IMR-90 (cell line): Measurements from ENCODE around the gene MGAT5B. TPM values are rescaled to one million over a fixed set of nuclear protein-coding genes. Genes with fewer than 3 reads are reported as not detected.

Experiments used
- ATAC-seq: fragments of 200-7000 bp; cut with Tn5 transposase; 2 replicates; pipeline ENCODE4 v1.9.1; 2020; ENCODE audit warnings: low read depth, mild to moderate bottlenecking, moderate library complexity
- BruUV-seq: library from RNA; stranded (reverse); fragments of 400-500 nt; replicated peaks from 2 replicates; lab custom pipeline; 2021; lab: Mats Ljungman, UMichigan
- CTCF ChIA-PET: fragments of 300-600 bp; formaldehyde crosslinking; extraction: SDS; loops from one replicate; lab custom pipeline; 2021; ENCODE audit warnings: antibody characterized with exemption; lab: Yijun Ruan, JAX
- POLR2A ChIA-PET: fragments of 300-600 bp; sonication (Branson Sonifier 250); formaldehyde crosslinking; loops from one replicate; lab custom pipeline; 2022; ENCODE audit warnings: antibody characterized with exemption; ENCODE audit not compliant: unreplicated experiment; lab: Charles Lee
- DNase-seq: peaks from one replicate; pipeline ENCODE4 v3.0.0; 2013
- H2AFZ ChIP-seq: replicated peaks from 2 replicates; pipeline ENCODE3; 2013; ENCODE audit warnings: low read length, mild to moderate bottlenecking; ENCODE audit not compliant: poor library complexity
- H2AK5ac ChIP-seq: 2 replicates; pipeline ENCODE4 v1.6.1; 2013; ENCODE audit warnings: low read depth, low read length, inconsistent platforms
- H2AK9ac ChIP-seq: replicated peaks from 2 replicates; pipeline ENCODE3; 2013; ENCODE audit warnings: mild to moderate bottlenecking, low read depth, low read length, moderate library complexity; ENCODE audit not compliant: poor library complexity
- H2BK120ac ChIP-seq: 2 replicates; pipeline ENCODE4 v1.6.1; 2013; ENCODE audit warnings: low read depth, low read length, inconsistent platforms
- H2BK15ac ChIP-seq: 3 replicates; pipeline ENCODE4 v1.6.1; 2013; ENCODE audit warnings: low read depth, low read length, inconsistent platforms
- H2BK20ac ChIP-seq: 2 replicates; pipeline ENCODE4 v1.6.1; 2013; ENCODE audit warnings: low read depth, mild to moderate bottlenecking, inconsistent platforms, low read length, moderate library complexity
- H2BK5ac ChIP-seq: 2 replicates; pipeline ENCODE4 v1.6.1; 2013; ENCODE audit warnings: mild to moderate bottlenecking, low read depth, low read length, inconsistent platforms; ENCODE audit not compliant: poor library complexity, severe bottlenecking
- H3K14ac ChIP-seq: replicated peaks from 2 replicates; pipeline ENCODE4 v1.6.1; 2013; ENCODE audit warnings: low read depth, low read length, inconsistent platforms
- H3K18ac ChIP-seq: 2 replicates; pipeline ENCODE4 v1.6.1; 2013; ENCODE audit warnings: low read depth, low read length, control low read depth
- H3K23ac ChIP-seq: 2 replicates; pipeline ENCODE4 v1.6.1; 2013; ENCODE audit warnings: low read depth, low read length, inconsistent platforms
- H3K27ac ChIP-seq: 2 replicates; pipeline ENCODE4 v1.5.1; 2013; ENCODE audit warnings: mild to moderate bottlenecking, control low read depth, low read length; ENCODE audit not compliant: insufficient read depth
- H3K27me3 ChIP-seq: 2 replicates; pipeline ENCODE4 v1.6.1; 2013; ENCODE audit warnings: low read length; ENCODE audit not compliant: control insufficient read depth, insufficient read depth
- H3K36me3 ChIP-seq: 2 replicates; pipeline ENCODE4 v1.6.1; 2013; ENCODE audit warnings: low read length, mixed read lengths; ENCODE audit not compliant: control insufficient read depth, insufficient read depth
- H3K4ac ChIP-seq: 2 replicates; pipeline ENCODE4 v1.6.1; 2013; ENCODE audit warnings: low read depth, low read length, inconsistent platforms
- H3K4me1 ChIP-seq: 2 replicates; pipeline ENCODE4 v1.6.1; 2013; ENCODE audit warnings: low read length, mixed read lengths; ENCODE audit not compliant: control insufficient read depth, insufficient read depth
- H3K4me2 ChIP-seq: 2 replicates; pipeline ENCODE4 v1.6.1; 2013; ENCODE audit warnings: low read depth, mild to moderate bottlenecking, control low read depth, low read length, moderate library complexity
- H3K4me3 ChIP-seq: 2 replicates; pipeline ENCODE4 v1.5.1; 2013; ENCODE audit warnings: low read depth, mild to moderate bottlenecking, control low read depth, low read length, moderate library complexity; ENCODE audit not compliant: insufficient read depth
- H3K56ac ChIP-seq: 2 replicates; pipeline ENCODE4 v1.6.1; 2013; ENCODE audit warnings: low read length, inconsistent platforms; ENCODE audit not compliant: insufficient read depth; ENCODE audit errors: extremely low read depth
- H3K79me1 ChIP-seq, 2 experiments: 2 replicates each; pipeline ENCODE4 v1.6.1; 2013; ENCODE audit warnings: low read length in 2 of 2, inconsistent platforms in 1 of 2, low read depth in 1 of 2
- H3K9ac ChIP-seq: 2 replicates; pipeline ENCODE4 v1.6.1; 2013; ENCODE audit warnings: low read depth, low read length, control low read depth
- H3K9me1 ChIP-seq: 2 replicates; pipeline ENCODE4 v1.6.1; 2013; ENCODE audit warnings: low read length, inconsistent platforms; ENCODE audit not compliant: insufficient read depth
- H3K9me3 ChIP-seq: 2 replicates; pipeline ENCODE4 v1.6.1; 2013; ENCODE audit warnings: low read length; ENCODE audit not compliant: control insufficient read depth, insufficient read depth
- H4K20me1 ChIP-seq: 2 replicates; pipeline ENCODE4 v1.6.1; 2013; ENCODE audit warnings: low read length, inconsistent platforms; ENCODE audit not compliant: insufficient read depth
- H4K5ac ChIP-seq: 2 replicates; pipeline ENCODE4 v1.6.1; 2013; ENCODE audit warnings: mild to moderate bottlenecking, low read depth, low read length, control low read depth
- H4K8ac ChIP-seq, 2 experiments: 2 replicates each; pipeline ENCODE4 v1.6.1; 2013; ENCODE audit warnings: low read depth in 2 of 2, low read length in 2 of 2, control low read depth in 1 of 2, inconsistent platforms in 1 of 2
- H4K91ac ChIP-seq: 2 replicates; pipeline ENCODE4 v1.6.1; 2013; ENCODE audit warnings: low read depth, low read length, inconsistent platforms; ENCODE audit not compliant: insufficient read depth
- BHLHE40 ChIP-seq: fragments of 150-350 bp; IDR thresholded peaks from 2 replicates; pipeline ENCODE4 v1.6.1; 2016; ENCODE audit warnings: mild to moderate bottlenecking, low read depth, low read length
- CEBPB ChIP-seq: IDR thresholded peaks from 2 replicates; pipeline ENCODE4 v1.6.1; 2012; ENCODE audit warnings: low read depth, low read length, improper control_type of control experiment
- FOS ChIP-seq: fragments of 150-350 bp; IDR thresholded peaks from 2 replicates; pipeline ENCODE4 v1.6.1; 2016; ENCODE audit warnings: low read depth, low read length
- MAFK ChIP-seq: IDR thresholded peaks from 2 replicates; pipeline ENCODE4 v1.6.1; 2012; ENCODE audit warnings: low read depth, low read length, improper control_type of control experiment
- MAZ ChIP-seq: IDR thresholded peaks from 2 replicates; pipeline ENCODE4 v1.6.1; 2012; ENCODE audit warnings: low read depth, mild to moderate bottlenecking, low read length, improper control_type of control experiment, moderate library complexity, borderline replicate concordance
- MXI1 ChIP-seq: IDR thresholded peaks from 2 replicates; pipeline ENCODE4 v1.6.1; 2012; ENCODE audit warnings: low read depth, mild to moderate bottlenecking, low read length, moderate library complexity, borderline replicate concordance
- NFE2L2 ChIP-seq: fragments of 150-350 bp; IDR thresholded peaks from 2 replicates; pipeline ENCODE4 v1.6.1; 2016; ENCODE audit warnings: low read depth, mild to moderate bottlenecking, low read length
- RAD21 ChIP-seq: IDR thresholded peaks from 2 replicates; pipeline ENCODE4 v1.6.1; 2012; ENCODE audit warnings: low read length, improper control_type of control experiment
- RFX5 ChIP-seq: IDR thresholded peaks from 2 replicates; pipeline ENCODE4 v1.8.0; 2012; ENCODE audit warnings: low read depth, mild to moderate bottlenecking, low read length, moderate library complexity
- SMC3 ChIP-seq: fragments of 150-350 bp; IDR thresholded peaks from 2 replicates; pipeline ENCODE4 v1.6.1; 2016; ENCODE audit warnings: low read depth, mild to moderate bottlenecking, antibody characterized with exemption, low read length, moderate library complexity
- WGBS, 2 experiments: methylation state at CpG; one replicate each; pipeline versions ENCODE4 v1.1.5 to v1.1.7; 2013; ENCODE audit warnings: missing lambda C conversion rate in 2 of 2; ENCODE audit not compliant: insufficient read length in 1 of 2; ENCODE audit errors: extremely low coverage in 2 of 2; 5-methylcytosine and 5-hydroxymethylcytosine counted together
- dilution Hi-C: fragments of 300-500 bp; cut with HindIII; formaldehyde crosslinking; loops from one replicate; pipeline ENCODE4 v1.14.3; 2018; ENCODE audit warnings: low sequenced_read_pairs; ENCODE audit not compliant: unreplicated experiment
- in situ Hi-C: fragments of 300-500 bp; cut with MboI; formaldehyde crosslinking; loops from 3 replicates; pipeline ENCODE4 v1.14.3; 2019; ENCODE audit warnings: low sequenced_read_pairs, inconsistent platforms, mixed read lengths
- intact Hi-C: fragments of 100-400 bp; cut with micrococcal nuclease; formaldehyde crosslinking; loops from 2 replicates; pipeline ENCODE4 v1.10.0; 2022
- polyA plus RNA-seq, 3 experiments: library from polyadenylated mRNA; depleted of rRNA; stranded (reverse); fragments of >200 nt; gene quantifications; 2 replicates each; pipeline ENCODE4 v1.2.3, GENCODE V29; 2012; ENCODE audit warnings: low replicate concordance in 1 of 3
- total RNA-seq: library from RNA; depleted of rRNA; stranded (reverse); fragments of >200 nt; gene quantifications from 2 replicates; pipeline ENCODE4 v1.2.3, GENCODE V29; 2012

The MGAT5B gene
- total and polyA plus RNA-seq, 2 of the 4 experiments (the other 2 are of a cell fraction), result 0.54 to 2.0 TPM

- Histone ChIP-seq H3K18ac (no peak overlapping the region), H2BK120ac (no peak overlapping the region), H3K9me1 (no peaks in the 10 kb centered on the region), H3K27me3 (peaks cover 22% of the 10 kb centered on the region), H4K8ac (no peak overlapping the region), H3K4me1 (no peaks in the 10 kb centered on the region), H3K27ac (no peak overlapping the region), H2BK5ac (no peak overlapping the region), H3K23ac (no peak overlapping the region), H4K91ac (no peak overlapping the region), H3K79me1 (no peaks in the 10 kb centered on the region), H3K14ac (no peak overlapping the region), H3K4me2 (no peak overlapping the region), H2BK20ac (no peak overlapping the region), H4K20me1 (no peaks in the 10 kb centered on the region), H3K56ac (no peak overlapping the region), H2BK15ac (no peak overlapping the region), H3K36me3 (no peaks in the 10 kb centered on the region), H3K9ac (no peak overlapping the region), H3K4ac (no peak overlapping the region), H3K4me3 (no peak overlapping the region), H2AFZ (no peak overlapping the region), H2AK9ac (no peak overlapping the region), H2AK5ac (no peak overlapping the region), H3K9me3 (no peaks in the 10 kb centered on the region), H4K5ac (no peak overlapping the region)
- no peak for ATAC-seq
- 78% methylated on average over 11 of the region's 32 CpGs; no CpG with 5 or more reads in 1 of the 2 experiments for WGBS, 2 experiments
- intact Hi-C loops, result no loop called here
- BruUV-seq, result no TSS peak
- dilution Hi-C loops, result no loop called here
- in situ Hi-C loops, result no loop called here
- ChIA-PET POLR2A (no interaction called here), CTCF (no interaction called here)
- TF ChIP-seq SMC3, result no peak
- no peak for TF ChIP-seq MAFK
- no peak for TF ChIP-seq BHLHE40
- no peak for TF ChIP-seq CEBPB
- TF ChIP-seq RFX5, result no peak
- TF ChIP-seq MXI1, result no peak
- no peak for TF ChIP-seq FOS
- no peak for TF ChIP-seq NFE2L2
- TF ChIP-seq RAD21, result no peak
- no peak for TF ChIP-seq MAZ
- no peak for DNase-seq
Measured at GRCh38 chr17:76924345-76925342, 56.4 kb downstream of the MGAT5B start.
